GM12878 (cell line): Measurements from ENCODE around the gene KCND3. TPM values are rescaled to one million over a fixed set of nuclear protein-coding genes. Genes with fewer than 3 reads are reported as not detected.

ENCODE experiments used
- ATAC-seq: fragments of 200-7000 bp; cut with Tn5 transposase; 3 replicates; pipeline ENCODE4 v1.9.1; 2020; ENCODE audit warnings: mild to moderate bottlenecking, moderate library complexity
- BruUV-seq: library from RNA; stranded (reverse); fragments of 400-500 nt; replicated peaks from 2 replicates; lab custom pipeline; 2021; lab: Mats Ljungman, UMichigan
- CTCF ChIA-PET: fragments of 300-600 bp; sonication (Branson Sonifier 250); formaldehyde crosslinking; extraction: SDS; loops from one replicate; lab custom pipeline; 2021; ENCODE audit warnings: inconsistent platforms; lab: Yijun Ruan, JAX
- POLR2A ChIA-PET: fragments of 350-600 bp; formaldehyde crosslinking; extraction: SDS; loops from one replicate; lab custom pipeline; 2021; ENCODE audit warnings: inconsistent platforms; lab: Charles Lee
- RAD21 ChIA-PET: fragments of 300-600 bp; sonication (Branson Sonifier 250); formaldehyde crosslinking; loops from one replicate; lab custom pipeline; 2023; ENCODE audit warnings: antibody characterized with exemption; ENCODE audit not compliant: unreplicated experiment; lab: Charles Lee
- SMC1A ChIA-PET: fragments of 300-600 bp; sonication (Branson Sonifier 250); formaldehyde crosslinking; loops from one replicate; lab custom pipeline; 2023; ENCODE audit not compliant: unreplicated experiment, uncharacterized antibody; lab: Charles Lee
- DNase-seq: peaks from one replicate; pipeline ENCODE4 v3.0.0-alpha.2; 2011; ENCODE audit warnings: low read depth, low spot score
- FAIRE-seq: peaks from 3 replicates; lab custom pipeline; 2011; peaks lifted over from hg19 to GRCh38; lab: Jason Lieb, UNC
- H2AFZ ChIP-seq: 2 replicates; pipeline ENCODE4 v1.6.0; 2011; ENCODE audit warnings: low read depth, low read length, control low read depth; ENCODE audit not compliant: control insufficient read depth
- H3K27ac ChIP-seq: 2 replicates; pipeline ENCODE4 v1.5.1; 2011; ENCODE audit warnings: control low read depth; ENCODE audit not compliant: control insufficient read depth, insufficient read depth
- H3K27me3 ChIP-seq, 2 experiments: replicated peaks in 1 of 2; 2 replicates each; pipeline versions ENCODE4 v1.6.0 to v1.6.1; 2011; ENCODE audit warnings: low read length in 1 of 2; ENCODE audit not compliant: control insufficient read depth in 2 of 2, insufficient read depth in 2 of 2
- H3K36me3 ChIP-seq, 2 experiments: 2 replicates each; pipeline ENCODE4 v1.5.1; 2011; ENCODE audit warnings: low read length in 1 of 2; ENCODE audit not compliant: control insufficient read depth in 2 of 2, insufficient read depth in 2 of 2
- H3K4me1 ChIP-seq: 2 replicates; pipeline ENCODE4 v1.6.1; 2011; ENCODE audit warnings: mild to moderate bottlenecking, low read length, moderate library complexity, mixed read lengths; ENCODE audit not compliant: control insufficient read depth, insufficient read depth
- H3K4me2 ChIP-seq: 2 replicates; pipeline ENCODE4 v1.6.0; 2011; ENCODE audit warnings: control low read depth; ENCODE audit not compliant: control insufficient read depth, insufficient read depth
- H3K4me3 ChIP-seq: fragments of 200-600 bp; sonication (generic); 2 replicates; pipeline ENCODE4 v1.5.1; 2016
- H3K79me2 ChIP-seq: 2 replicates; pipeline ENCODE4 v1.6.0; 2011; ENCODE audit warnings: low read length; ENCODE audit not compliant: control insufficient read depth, insufficient read depth
- H3K9ac ChIP-seq: 2 replicates; pipeline ENCODE4 v1.8.0; 2011; ENCODE audit warnings: low read length, control low read depth, mixed read lengths; ENCODE audit not compliant: control insufficient read depth, insufficient read depth
- H3K9me3 ChIP-seq: replicated peaks from 3 replicates; pipeline ENCODE4 v1.5.1; 2011; ENCODE audit warnings: mild to moderate bottlenecking, low read length; ENCODE audit not compliant: control insufficient read depth, insufficient read depth
- H4K20me1 ChIP-seq: 2 replicates; pipeline ENCODE4 v1.6.0; 2011; ENCODE audit not compliant: control insufficient read depth, insufficient read depth
- CREM ChIP-seq: IDR thresholded peaks from 2 replicates; pipeline ENCODE4 v1.6.1; 2014; ENCODE audit warnings: antibody characterized with exemption, low read depth
- HCFC1 ChIP-seq: fragments of 150-350 bp; IDR thresholded peaks from 2 replicates; pipeline ENCODE4 v1.6.1; 2014; ENCODE audit warnings: low read length
- NR2C1 ChIP-seq: fragments of 450-650 bp; IDR thresholded peaks from 2 replicates; pipeline ENCODE4 v1.6.1; 2017; ENCODE audit warnings: antibody characterized with exemption, mild to moderate bottlenecking, moderate library complexity
- NR2F1 ChIP-seq: fragments of 450-650 bp; conservative IDR thresholded peaks from 2 replicates; pipeline ENCODE4 v1.6.1; 2017; ENCODE audit warnings: mild to moderate bottlenecking
- NRF1 ChIP-seq: conservative IDR thresholded peaks from 2 replicates; pipeline ENCODE4 v1.6.1; 2011; ENCODE audit warnings: mild to moderate bottlenecking, low read depth, low read length, improper control_type of control experiment
- POLR2AphosphoS5 ChIP-seq: IDR thresholded peaks from 2 replicates; pipeline ENCODE4 v1.6.1; 2011; ENCODE audit warnings: mild to moderate bottlenecking, low read length, inconsistent platforms
- SIX5 ChIP-seq: IDR thresholded peaks from 2 replicates; pipeline ENCODE4 v1.6.1; 2011; ENCODE audit warnings: mild to moderate bottlenecking, low read depth, low read length, moderate library complexity; ENCODE audit not compliant: severe bottlenecking
- SMARCA5 ChIP-seq: fragments of 450-650 bp; IDR thresholded peaks from 2 replicates; pipeline ENCODE4 v1.6.1; 2017; ENCODE audit warnings: mild to moderate bottlenecking
- STAT3 ChIP-seq: IDR thresholded peaks from 2 replicates; pipeline ENCODE4 v1.6.1; 2011; ENCODE audit warnings: low read depth, low read length, improper control_type of control experiment
- SUPT20H ChIP-seq: IDR thresholded peaks from 2 replicates; pipeline ENCODE4 v1.6.1; 2011; ENCODE audit warnings: low read depth, mild to moderate bottlenecking, low read length, moderate library complexity, borderline replicate concordance; ENCODE audit not compliant: control insufficient read depth
- ZBTB4 ChIP-seq: fragments of 450-650 bp; formaldehyde crosslinking; IDR thresholded peaks from 2 replicates; pipeline ENCODE4 v1.4.0; 2022; ENCODE audit warnings: mild to moderate bottlenecking, moderate library complexity
- ZNF384 ChIP-seq: IDR thresholded peaks from 2 replicates; pipeline ENCODE4 v1.6.1; 2012; ENCODE audit warnings: low read depth, mild to moderate bottlenecking, low read length, improper control_type of control experiment, borderline replicate concordance
- WGBS: methylation state at CpG from one replicate; pipeline ENCODE4 v1.1.6; 2016; ENCODE audit warnings: low lambda C conversion rate; ENCODE audit not compliant: insufficient replicate concordance, insufficient coverage; ENCODE audit errors: missing lambda C conversion rate; 5-methylcytosine and 5-hydroxymethylcytosine counted together
- in situ Hi-C: fragments of 300-500 bp; cut with MboI; formaldehyde crosslinking; loops from 9 replicates; pipeline ENCODE4 v1.14.3; 2018; ENCODE audit warnings: mixed read lengths
- intact Hi-C: fragments of 100-400 bp; cut with micrococcal nuclease; formaldehyde crosslinking; loops from one replicate; pipeline ENCODE4 v1.14.2; 2022; ENCODE audit not compliant: unreplicated experiment
- polyA plus RNA-seq, 11 experiments: library from polyadenylated mRNA; depleted of rRNA in 4 of 11; unstranded in 6 of 11; stranded (reverse) in 5 of 11; fragments of >200 nt; fragmentation: Nextera tagmentation in 4 of 11; fragmentation: Illumina TruSeq in 1 of 11; extraction: Ambion mirVana in 4 of 11; extraction: Trizol in 1 of 11; gene quantifications; 1 replicate in 1 of 11; 2 replicates in 10 of 11; pipeline versions ENCODE4 v1.2.1 to v1.2.3, GENCODE V29; 2011 to 2016; ENCODE audit warnings: inconsistent platforms in 2 of 11, missing spikeins in 2 of 11, low read depth in 1 of 11
- total RNA-seq, 4 experiments: library from RNA; depleted of rRNA in 3 of 4; stranded (reverse); fragments of >200 nt in 3 of 4; fragmentation: Illumina TruSeq in 1 of 4; extraction: Trizol in 1 of 4; gene quantifications; 2 replicates each; pipeline versions ENCODE4 v1.2.1 to v1.2.3, GENCODE V29; 2013 to 2021
- TF ChIP-seq, protein P1 (sequence below): IDR thresholded peaks from 2 replicates; pipeline ENCODE4 v1.6.1; 2011; ENCODE audit warnings: borderline replicate concordance, low read depth, mild to moderate bottlenecking, moderate library complexity, mixed read lengths, low read length; ENCODE audit not compliant: insufficient read depth; ENCODE audit errors: extremely low read length
- TF ChIP-seq, protein P2 (sequence below): IDR thresholded peaks from 2 replicates; pipeline ENCODE4 v1.6.1; 2011; ENCODE audit warnings: low read depth, low read length, improper control_type of control experiment, borderline replicate concordance

Gene KCND3
- total and polyA plus RNA-seq, 10 of the 15 experiments (the other 5 are each of a cell fraction or from before 2014, with no cell fraction given): 0.02 TPM; not detected in 9

GRCh38 chr1:111909030-111909429 lies 80.4 kb downstream of the KCND3 start (continued):
- TF ChIP-seq NR2C1: no peak
- TF ChIP-seq POLR2AphosphoS5: no peak
- TF ChIP-seq, protein P1, sequence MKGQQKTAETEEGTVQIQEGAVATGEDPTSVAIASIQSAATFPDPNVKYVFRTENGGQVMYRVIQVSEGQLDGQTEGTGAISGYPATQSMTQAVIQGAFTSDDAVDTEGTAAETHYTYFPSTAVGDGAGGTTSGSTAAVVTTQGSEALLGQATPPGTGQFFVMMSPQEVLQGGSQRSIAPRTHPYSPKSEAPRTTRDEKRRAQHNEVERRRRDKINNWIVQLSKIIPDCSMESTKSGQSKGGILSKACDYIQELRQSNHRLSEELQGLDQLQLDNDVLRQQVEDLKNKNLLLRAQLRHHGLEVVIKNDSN: no peak
- TF ChIP-seq STAT3: no peak
- TF ChIP-seq ZNF384: no peak

DNA sequence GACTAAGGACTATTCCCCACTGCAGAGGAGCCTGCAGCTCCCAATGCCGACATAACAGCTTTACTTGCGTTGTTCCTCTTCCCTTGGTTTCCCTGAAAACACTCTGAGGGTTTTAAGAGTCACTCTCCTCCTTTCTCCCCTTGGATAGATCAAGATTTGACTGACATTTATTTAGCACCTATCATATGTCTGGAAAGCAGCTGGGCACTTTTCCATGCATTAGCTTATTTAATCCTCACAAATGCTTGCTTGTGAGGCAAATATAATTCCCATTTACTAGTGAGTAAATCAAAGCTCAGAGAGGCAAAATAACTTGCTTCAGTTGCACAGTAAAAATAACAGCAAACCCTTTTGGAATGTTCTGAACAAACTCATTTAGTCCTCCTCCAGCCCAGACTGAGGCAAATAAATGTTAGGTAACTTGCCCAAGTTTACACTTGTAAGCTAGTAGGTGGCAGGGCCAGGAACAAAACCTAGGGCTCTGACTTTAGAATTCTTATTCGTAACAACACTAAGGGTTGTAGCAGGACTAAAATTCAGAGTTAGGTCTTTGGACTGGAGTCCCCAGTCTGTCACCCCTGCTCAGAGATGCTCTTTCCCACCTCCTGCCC lies 81.4 kb downstream of the KCND3 start:
- CTCF ChIA-PET: no interaction called here
- no peak overlapping the region for H2AFZ ChIP-seq
- H3K9ac ChIP-seq: no peak overlapping the region
- intact Hi-C loops: no loop called here
- SMC1A ChIA-PET: no interaction called here
- ATAC-seq (no peak), FAIRE-seq (no peak), DNase-seq (no peak)
- peaks cover 0 to 1% of the 10 kb centered on the region in 2 experiments; a peak in 1 of 4 replicates for H3K27me3 ChIP-seq
- H3K27ac ChIP-seq: no peak overlapping the region
- H3K79me2 ChIP-seq: no peaks in the 10 kb centered on the region
- RAD21 ChIA-PET: no interaction called here
- H3K9me3 ChIP-seq: no peaks in the 10 kb centered on the region
- no peaks in the 10 kb centered on the region for H4K20me1 ChIP-seq
- no peaks in the 10 kb centered on the region for H3K36me3 ChIP-seq
- POLR2A ChIA-PET: no interaction called here
- WGBS: 36% methylated on average over 3 of the region's 3 CpGs
- no peaks in the 10 kb centered on the region for H3K4me1 ChIP-seq
- BruUV-seq: no TSS peak
- no peak overlapping the region for H3K4me3 ChIP-seq
- H3K4me2 ChIP-seq: no peak overlapping the region
- in situ Hi-C loops: no loop called here
- TF ChIP-seq NR2F1 (no peak), SIX5 (no peak), SMARCA5 (no peak), NRF1 (no peak), SUPT20H (no peak), CREM (no peak), ZBTB4 (CRISPR knock-in tag) (no peak), HCFC1 (no peak)
- TF ChIP-seq, protein P2, sequence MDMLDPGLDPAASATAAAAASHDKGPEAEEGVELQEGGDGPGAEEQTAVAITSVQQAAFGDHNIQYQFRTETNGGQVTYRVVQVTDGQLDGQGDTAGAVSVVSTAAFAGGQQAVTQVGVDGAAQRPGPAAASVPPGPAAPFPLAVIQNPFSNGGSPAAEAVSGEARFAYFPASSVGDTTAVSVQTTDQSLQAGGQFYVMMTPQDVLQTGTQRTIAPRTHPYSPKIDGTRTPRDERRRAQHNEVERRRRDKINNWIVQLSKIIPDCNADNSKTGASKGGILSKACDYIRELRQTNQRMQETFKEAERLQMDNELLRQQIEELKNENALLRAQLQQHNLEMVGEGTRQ: no peak
